ENCODE data around the gene SLC13A2.
"Not testable (repeated sequence)": the region's sequence is repeated elsewhere in the genome, so short reads cannot be mapped to it uniquely, and the experiment has no call there.

SLC13A2 gene

DNA sequence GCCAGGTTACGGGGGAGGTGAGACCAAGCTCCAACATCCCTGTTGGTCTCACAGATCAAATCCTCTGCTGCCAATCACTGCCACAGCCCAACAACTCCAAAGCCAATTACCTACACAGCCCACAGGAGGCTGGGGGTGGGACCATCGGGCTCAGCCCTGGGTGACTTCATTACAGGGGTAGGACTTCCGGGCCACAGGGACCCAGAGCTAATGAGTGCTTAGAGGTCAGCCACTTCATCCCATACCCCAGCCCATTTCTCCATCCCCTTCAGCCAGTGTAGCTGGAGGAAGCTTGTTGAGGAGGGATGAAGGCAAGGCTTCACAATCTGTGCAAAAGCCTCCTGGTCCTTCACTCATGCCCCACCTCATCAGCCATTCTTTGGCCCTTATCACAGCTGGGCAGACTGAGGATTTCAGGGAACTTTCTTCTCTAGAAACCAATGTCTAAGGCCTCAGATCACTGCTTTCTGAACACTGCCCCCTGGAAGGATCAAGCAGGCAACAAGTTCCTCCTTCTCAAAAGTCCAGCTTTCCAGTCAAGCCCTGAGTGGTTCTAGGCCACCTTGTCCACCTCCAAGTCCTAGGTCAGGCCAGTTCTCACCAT lies 38.5 kb downstream of the SLC13A2 start:
- in situ Hi-C loops (cut with HindIII; ENCODE audit: low sequenced_read_pairs), result loop anchor here (5.0 kb wide), 3 partner anchors 35 to 80 kb away; no protein-coding TSS in a partner anchor

DNA sequence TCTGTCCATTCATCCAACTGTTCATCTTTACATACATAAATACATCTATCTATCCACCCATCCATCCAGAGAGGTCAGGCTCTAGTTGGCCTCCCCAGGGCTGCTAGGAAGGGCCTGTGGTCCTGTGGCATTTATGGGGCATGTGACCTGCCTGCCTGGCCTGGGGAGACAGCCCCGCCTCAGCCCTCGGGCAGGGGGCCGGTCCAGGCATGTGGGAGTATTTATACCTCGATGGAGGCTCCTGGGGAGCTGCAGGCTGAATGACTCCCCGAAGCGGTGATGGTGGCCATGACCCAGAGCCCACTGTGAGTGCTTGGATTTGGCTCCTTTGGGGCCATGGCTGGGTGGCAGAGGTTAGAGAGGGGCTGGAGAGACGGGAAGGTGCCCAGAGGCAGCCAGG lies 40.0 kb downstream of the SLC13A2 start:
- in situ Hi-C loops (cut with HindIII; ENCODE audit: low sequenced_read_pairs), result loop anchor here (5.0 kb wide), 3 partner anchors 34 to 79 kb away; no protein-coding TSS in a partner anchor

DNA sequence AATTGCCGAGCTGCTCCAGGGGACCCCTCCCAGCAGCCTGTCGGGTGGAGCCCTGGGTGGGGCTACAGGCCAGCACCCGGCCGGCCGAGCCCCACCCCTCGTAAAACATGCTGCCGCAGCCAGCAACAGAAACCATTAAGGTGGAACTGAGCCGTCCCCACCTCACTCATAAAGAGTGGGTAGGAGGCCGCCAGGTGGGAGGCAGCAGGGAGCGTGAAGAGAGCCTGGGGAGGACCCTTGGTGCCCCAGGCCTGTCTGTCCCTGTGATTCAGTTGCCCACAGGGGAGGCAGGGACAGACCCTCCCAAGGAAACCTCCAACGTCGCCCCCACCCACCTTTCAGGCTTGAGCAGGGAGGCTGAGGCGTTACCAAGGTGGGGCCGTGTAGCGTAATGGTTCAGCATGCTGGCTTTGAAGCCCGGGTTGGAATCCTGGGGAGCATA lies 41.1 kb downstream of the SLC13A2 start:
- in situ Hi-C loops (cut with HindIII; ENCODE audit: low sequenced_read_pairs), result loop anchor here (5.0 kb wide), 3 partner anchors 33 to 78 kb away; no protein-coding TSS in a partner anchor

DNA sequence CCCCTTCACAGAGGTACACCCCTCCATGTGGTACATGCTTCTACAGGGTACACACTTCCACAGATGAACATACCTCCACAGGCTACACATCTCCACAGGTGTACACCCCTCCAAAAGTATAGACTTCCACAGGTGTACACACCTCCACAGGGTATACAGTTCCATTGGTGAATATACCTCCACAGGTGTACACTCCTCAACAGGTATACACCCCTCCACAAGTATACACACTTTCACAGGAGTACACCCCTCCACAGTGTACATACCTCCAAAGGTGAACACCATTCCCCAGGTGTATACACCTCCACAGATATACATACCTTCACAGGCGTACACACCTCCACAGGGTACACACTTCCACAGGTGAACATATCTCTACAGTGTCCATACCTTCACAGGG lies 42.1 kb downstream of the SLC13A2 start:
- in situ Hi-C loops (cut with HindIII; ENCODE audit: low sequenced_read_pairs), result no loop called here

DNA sequence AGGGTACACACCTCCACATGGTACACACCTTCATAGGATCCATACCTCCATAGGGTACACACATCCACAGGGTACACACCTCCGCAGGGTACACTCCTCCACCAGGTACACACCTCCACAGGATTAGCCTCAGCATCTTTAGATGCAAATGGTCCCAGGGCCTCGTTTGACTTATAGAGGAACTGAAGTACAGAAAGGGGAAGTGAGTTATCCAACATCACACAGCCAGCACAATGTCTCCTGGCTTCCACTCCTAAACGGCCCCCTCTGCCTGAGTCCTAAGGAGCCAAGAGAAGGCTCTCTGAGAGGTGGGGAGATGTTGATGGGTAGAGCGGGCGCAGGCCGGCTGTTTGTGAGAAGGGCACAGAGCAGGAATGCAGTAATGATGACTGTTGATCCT lies 44.7 kb downstream of the SLC13A2 start:
- in situ Hi-C loops (cut with HindIII; ENCODE audit: low sequenced_read_pairs), result no loop called here

DNA sequence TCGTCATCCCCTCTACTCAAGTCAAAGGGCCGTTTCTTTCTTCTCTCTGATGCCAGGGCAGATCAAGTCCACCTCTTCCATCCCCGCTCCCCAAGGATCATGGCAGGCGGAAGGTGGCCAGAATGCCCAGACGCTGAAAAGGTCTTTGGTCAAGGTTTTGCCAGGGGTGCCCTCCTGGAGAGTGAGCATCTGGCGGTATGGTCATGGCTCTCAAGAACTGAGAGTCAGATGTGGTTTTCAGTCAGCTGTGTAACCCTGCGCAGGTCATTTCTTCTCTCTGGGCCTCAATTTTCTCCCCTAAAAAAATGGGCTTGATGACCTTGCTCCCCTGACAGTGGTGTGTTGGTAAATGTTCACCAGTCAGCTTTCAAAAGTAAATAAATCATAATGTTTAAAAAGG lies 45.1 kb downstream of the SLC13A2 start:
- in situ Hi-C loops (cut with HindIII; ENCODE audit: low sequenced_read_pairs), result no loop called here

DNA sequence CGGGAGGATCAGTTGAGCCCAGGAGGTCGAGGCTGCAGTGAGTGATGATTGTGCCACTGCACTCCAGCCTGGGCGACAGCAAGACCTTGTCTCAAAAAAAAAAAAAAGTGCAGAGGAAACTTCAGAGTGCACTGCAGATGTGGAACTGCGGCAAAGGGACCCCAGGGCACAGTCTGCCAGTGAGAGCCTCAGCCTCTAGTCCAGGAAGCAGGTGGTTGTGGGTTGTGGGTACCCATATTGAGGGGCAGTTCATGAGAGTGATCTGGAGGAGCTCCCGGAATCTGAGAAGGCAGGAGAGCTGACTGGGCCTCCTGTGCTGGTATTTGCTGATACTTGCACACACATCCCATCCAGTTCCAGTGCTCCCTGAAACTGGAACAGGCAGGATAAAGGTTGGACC lies 45.8 kb downstream of the SLC13A2 start:
- in situ Hi-C loops (cut with HindIII; ENCODE audit: low sequenced_read_pairs), result no loop called here

DNA sequence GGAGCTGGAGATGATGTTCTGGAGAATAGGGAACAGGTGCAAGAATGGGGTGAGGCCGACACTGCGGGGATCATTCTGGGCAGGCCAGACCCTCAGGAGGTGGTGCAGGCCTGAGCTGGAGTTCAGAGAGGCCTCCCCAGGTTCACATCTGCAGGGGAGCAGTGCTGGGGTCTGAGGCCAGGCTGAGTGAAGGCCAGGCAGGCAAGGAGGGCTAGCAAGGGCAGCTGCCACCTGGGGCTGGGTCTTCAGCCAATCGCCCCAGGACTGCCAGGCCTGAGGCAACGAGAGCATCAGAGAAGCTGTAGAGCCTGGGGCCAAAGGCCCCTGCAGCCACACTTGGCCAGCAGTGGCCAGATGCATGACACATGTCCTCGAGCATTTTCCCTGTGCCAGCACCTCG lies 47.2 kb downstream of the SLC13A2 start:
- in situ Hi-C loops (cut with HindIII; ENCODE audit: low sequenced_read_pairs), result no loop called here

DNA sequence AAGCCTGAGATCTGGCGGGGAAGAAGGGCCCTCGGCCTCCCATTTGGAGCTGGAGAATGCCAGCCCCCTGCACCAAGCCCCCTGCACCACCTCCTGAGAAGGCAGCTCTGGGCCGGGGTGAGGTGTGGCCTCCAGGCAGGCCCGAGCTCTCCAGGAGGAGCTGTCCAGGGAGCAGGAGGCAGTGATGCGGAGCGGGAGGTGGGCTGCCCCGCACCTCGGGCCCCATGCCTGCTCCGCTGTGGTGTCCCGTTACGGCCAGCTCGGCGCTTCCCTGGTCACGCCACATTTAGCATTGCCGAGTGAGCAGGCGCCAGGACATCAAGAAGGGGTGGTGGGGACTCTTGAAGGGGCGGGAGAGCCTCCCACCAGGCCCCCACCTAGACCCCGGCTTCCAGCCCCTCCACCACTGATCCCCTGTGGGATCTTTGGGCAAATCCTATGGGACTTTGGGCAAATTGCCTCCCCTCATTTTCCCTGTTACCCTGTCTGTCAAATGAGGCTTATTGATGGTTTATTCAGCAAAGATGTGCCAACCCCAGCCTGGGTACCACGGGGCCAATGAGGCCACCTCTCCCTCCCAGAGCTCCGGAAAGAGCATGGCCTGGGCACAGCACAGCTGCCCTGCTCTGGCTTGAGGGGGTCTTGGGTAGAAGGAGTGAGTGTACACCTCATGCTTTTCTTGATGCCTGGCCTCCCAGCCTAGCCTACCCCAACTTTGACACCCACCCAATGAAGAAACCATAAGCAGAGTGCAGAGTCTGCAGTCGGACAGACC lies 48.1 kb downstream of the SLC13A2 start:
- in situ Hi-C loops (cut with HindIII; ENCODE audit: low sequenced_read_pairs), result no loop called here

DNA sequence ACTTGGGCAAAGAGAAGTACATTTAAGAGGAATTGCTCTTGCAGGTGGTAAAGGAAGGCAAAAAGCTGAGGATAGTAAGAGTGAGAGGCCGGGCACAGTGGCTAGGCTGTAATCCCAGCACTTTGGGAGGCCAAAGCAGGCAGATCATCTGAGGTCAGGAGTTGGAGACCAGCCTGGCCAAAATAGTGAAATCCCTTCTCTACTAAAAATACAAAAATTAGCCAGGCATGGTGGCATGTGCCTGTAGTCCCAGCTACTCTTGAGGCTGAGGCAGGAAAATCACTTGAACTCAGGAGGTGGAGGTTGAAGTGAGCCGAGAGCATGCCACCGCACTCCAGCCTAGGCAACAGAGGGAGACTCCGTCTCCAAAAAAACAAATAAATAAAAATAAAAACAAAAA lies 48.8 kb downstream of the SLC13A2 start:
- in situ Hi-C loops (cut with HindIII; ENCODE audit: low sequenced_read_pairs), result not testable (repeated sequence)

DNA sequence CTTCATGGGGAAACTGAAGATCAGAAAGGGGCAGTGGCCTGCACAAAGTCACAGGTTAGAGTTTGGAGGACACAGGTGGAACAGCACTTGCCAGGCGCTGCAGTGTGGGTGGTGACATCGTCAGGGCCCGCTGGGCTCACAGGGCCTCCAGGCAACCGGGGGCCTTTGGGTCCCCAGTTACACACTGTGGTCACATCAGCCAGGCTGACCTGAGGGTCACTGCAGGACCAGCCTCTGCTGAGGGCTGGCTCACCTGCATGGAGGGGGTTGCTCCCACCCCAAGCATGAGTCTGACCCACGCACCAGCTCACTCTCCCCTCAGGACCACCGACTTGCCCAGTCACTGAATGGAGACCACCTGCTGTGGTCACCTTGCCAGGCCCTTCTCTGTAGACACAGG lies 49.7 kb downstream of the SLC13A2 start:
- in situ Hi-C loops (cut with HindIII; ENCODE audit: low sequenced_read_pairs), result no loop called here

DNA sequence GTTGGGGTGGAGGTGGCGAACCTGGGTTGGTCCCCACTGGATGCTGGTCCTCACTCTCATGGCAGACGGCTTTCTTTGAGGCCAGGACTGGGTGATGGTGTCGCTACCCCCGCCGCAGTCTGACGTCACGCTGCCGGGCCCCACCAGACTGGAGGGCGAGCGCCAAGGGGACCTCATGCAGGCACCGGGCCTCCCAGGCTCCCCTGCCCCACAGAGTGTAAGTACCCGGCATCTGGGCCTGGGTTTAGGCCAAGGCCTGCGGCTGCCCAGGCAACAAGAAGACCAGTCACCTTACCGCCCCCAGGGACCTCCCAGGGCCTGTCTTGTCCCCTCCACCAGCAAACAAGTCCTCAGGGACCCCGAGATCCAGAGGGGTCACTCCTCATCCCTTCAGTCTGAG lies 50.4 kb downstream of the SLC13A2 start:
- in situ Hi-C loops (cut with HindIII; ENCODE audit: low sequenced_read_pairs), result no loop called here

DNA sequence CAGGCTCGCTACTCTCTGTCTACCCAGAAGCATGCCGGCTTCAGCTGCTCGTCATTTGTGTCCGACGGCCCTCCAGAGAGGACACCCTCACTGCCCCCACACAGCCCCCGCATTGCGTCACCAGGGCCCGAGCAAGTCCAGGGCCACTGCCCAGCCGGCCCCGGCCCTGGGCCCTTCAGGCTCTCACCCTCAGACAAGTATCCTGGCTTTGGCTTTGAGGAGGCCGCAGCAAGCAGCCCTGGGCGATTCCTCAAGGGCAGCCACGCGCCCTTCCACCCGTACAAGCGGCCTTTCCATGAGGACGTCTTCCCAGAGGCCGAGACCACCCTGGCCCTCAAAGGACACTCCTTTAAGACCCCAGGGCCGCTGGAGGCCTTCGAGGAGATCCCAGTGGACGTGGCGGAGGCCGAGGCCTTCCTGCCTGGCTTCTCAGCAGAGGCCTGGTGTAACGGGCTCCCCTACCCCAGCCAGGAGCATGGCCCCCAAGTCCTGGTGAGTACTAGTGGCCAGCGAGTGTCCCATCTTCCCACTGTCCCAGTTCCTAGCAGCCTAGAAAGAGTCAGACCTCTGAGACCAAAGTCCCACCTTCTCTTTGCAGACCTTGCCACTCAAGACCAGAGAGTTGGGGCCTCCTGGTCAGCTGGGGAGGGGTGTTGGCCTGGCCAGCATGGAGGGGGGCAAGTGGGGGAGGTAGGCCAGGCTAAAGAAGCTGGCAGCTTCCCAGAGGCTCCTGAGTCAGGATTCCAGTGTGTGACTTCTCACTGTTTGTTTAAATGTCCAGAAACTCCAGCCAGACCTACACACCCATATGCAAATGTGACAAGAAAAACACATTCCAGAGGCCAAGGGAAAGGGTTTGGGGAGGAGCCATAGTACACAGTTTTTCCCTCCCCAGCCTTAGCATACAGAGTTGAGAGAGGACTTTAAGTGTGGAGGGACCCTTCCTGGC lies 51.3 kb downstream of the SLC13A2 start:
- in situ Hi-C loops (cut with HindIII; ENCODE audit: low sequenced_read_pairs), result no loop called here

DNA sequence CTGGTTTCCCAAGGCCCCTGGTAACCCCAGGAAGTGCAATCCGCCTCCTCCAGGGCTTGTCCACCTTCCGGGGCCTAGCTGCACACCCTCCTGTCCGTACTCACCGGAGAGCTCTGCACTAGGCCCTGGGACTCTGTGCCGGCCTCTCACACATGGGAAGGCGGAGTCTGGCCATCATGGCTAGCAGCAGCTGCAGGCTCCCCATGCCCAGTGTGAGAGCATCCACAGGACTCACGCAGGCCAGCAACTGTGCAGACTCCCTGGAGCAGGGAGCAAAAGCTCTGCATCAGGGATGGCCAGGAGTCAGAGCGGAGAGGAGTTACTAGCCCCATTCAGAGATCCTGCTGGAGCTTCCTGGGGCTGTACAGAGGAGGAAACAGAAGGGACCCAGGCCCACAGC lies 52.9 kb downstream of the SLC13A2 start:
- in situ Hi-C loops (cut with HindIII; ENCODE audit: low sequenced_read_pairs), result no loop called here

DNA sequence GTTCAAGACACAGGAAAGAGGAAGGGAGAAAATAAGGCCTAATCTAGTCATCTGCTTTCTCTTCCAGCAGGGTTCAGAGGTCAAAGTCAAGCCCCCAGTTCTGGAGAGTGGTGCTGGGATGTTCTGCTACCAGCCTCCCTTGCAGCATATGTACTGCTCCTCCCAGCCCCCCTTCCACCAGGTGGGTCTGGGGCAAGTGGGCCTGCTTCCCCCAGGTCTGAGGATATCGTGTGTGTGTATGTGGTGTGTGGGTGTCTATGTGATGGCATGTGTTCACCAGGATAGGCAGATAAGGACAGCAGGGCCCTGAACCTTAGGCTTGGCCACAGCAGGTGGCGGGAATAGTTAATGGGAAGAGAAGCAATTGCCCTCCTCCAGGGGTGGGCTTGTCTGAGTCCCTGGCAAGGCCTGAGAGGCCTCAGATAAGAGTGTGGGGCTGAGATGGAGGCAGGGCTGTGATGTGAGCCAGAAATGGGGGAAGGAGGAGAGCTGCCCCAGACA lies 53.8 kb downstream of the SLC13A2 start:
- in situ Hi-C loops (cut with HindIII; ENCODE audit: low sequenced_read_pairs), result no loop called here

DNA sequence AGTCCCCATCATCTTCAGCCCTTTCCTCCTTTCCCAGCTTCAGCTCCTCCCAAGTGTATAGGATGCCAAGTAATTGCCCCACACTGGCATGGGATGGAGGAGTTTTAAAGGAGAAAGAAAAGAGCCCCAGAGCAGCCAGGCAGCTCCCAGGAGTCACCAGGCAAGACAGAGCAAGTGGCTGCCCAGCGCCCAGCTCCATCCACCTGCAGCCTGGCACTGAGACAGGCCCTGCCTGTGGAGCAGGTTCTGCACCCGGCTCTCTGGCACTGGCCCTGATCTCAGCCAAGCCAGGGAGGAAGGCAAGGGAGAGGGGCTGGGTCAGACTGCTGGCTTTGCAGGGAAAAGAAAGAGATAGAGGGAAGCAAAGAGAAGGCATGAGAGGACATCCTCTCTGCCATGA lies 54.4 kb downstream of the SLC13A2 start:
- in situ Hi-C loops (cut with HindIII; ENCODE audit: low sequenced_read_pairs), result no loop called here

DNA sequence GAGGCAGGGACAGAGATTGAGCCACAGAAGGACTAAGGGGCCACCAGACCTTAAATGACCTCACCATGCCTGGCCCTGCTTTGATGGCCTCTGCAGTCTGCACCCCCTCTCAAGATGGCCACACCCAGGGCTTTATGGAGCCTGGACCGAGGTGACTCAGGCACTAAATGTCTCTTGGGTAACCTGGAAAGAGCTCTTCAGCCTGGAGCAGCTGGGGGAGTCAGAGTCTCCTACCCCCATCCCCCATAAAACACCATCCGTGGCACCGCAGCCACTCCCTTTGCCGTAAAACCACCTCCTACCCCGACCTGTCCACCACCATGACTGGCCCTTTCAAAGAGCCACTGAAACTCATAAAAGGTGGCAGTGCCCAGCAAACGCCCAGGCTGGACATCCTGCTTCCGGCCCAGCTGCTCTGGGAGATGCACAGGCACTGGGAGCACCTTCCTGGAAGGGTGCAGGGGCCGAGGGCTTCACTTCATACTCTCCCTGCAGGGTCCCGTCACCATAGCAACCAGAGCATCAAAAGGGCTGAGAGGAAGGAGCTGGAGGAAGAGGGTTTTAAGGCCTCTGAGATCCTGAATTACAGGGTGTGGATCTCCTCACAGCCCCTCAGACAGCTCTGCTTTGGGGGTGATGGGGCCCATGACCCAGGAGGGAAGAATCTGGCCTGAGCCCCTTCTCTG lies 55.0 kb downstream of the SLC13A2 start:
- in situ Hi-C loops (cut with HindIII; ENCODE audit: low sequenced_read_pairs), result no loop called here

DNA sequence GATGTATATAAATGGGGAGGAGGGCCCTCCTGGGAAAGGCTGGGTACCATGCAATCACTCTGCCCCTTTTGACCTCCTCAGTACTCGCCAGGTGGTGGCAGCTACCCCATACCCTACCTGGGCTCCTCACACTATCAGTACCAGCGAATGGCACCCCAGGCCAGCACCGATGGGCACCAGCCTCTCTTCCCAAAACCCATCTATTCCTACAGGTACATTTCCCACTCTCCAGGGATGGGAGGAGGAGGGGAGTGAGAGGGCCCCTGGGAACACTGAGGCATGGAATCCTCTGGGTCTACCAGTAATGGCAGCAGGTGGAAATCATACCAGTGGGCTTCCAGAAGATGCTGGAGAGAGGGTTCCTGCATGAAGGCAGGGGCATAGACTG lies 55.6 kb downstream of the SLC13A2 start:
- in situ Hi-C loops (cut with HindIII; ENCODE audit: low sequenced_read_pairs), result no loop called here

DNA sequence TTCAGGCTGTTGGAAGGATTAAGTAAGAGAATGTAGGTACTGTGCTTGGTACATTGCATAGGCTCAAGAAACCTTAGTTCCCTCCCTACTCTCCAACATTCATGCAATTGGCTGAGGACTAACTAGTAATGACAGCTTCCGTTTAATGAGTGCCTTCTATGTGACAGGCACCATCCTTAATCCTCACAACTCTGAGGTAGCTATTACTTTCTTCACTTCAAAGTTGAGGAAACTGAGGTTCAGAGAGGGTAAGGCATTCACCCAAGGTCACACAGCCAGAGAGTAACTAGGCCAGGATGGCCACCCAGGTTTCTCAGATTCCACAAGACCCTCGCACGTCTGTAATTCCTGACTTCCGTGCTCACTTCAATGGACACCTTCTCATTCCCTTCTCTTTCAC lies 56.8 kb downstream of the SLC13A2 start:
- in situ Hi-C loops (cut with HindIII; ENCODE audit: low sequenced_read_pairs), result no loop called here

DNA sequence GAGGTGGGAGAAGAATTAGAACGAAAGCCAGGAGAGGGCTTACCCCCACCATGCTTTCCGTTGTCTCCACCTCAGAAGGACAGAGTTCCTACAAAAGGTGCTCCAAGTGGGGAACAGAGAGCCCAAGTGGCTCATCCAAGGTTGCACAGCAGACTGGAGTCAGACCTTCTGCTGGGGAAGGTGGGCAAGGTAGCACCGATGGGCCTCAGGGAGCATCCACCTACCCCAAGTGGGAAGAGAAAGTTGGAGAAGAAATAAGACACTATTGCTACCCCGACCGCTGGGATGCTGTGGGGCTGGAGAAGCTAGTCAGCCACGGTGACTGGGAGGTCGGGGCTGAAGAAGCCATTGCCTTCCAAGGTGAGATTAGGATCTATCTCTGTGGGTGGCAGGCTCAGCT lies 57.5 kb downstream of the SLC13A2 start:
- in situ Hi-C loops (cut with HindIII; ENCODE audit: low sequenced_read_pairs), result no loop called here

Data from endothelial cell of hepatic sinusoid (primary cell).